Measurements from ENCODE around the gene STX7.

DNA sequence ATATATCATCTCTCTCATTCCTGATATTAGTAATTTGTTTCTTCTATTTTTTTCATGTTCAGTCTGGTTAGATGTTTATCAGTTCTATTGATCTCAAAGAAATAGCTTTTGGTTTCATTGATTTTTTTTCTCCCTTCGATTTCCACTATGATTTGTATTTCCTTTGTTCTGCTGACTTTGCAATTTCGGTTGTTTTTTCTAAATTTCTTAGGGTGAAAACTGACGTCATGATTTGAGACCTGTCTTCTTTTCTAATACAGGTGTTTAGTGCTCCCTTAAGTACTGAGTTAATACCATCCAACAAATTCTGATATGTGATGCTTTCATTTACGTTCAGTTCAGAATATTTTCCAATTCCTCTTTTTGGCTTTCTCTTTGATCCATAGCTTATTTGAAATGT, 25.2 kb downstream of the STX7 start:
- no peak for TF ChIP-seq POLR2A (IDR thresholded peaks at IDR 0.05)
- TF ChIP-seq, protein P1, sequence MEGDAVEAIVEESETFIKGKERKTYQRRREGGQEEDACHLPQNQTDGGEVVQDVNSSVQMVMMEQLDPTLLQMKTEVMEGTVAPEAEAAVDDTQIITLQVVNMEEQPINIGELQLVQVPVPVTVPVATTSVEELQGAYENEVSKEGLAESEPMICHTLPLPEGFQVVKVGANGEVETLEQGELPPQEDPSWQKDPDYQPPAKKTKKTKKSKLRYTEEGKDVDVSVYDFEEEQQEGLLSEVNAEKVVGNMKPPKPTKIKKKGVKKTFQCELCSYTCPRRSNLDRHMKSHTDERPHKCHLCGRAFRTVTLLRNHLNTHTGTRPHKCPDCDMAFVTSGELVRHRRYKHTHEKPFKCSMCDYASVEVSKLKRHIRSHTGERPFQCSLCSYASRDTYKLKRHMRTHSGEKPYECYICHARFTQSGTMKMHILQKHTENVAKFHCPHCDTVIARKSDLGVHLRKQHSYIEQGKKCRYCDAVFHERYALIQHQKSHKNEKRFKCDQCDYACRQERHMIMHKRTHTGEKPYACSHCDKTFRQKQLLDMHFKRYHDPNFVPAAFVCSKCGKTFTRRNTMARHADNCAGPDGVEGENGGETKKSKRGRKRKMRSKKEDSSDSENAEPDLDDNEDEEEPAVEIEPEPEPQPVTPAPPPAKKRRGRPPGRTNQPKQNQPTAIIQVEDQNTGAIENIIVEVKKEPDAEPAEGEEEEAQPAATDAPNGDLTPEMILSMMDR (IDR thresholded peaks at IDR 0.05), result no peak
